Left kidney (tissue), 2 donors: ENCODE measurements around the gene NEDD8. TPM values are rescaled to one million over a fixed set of nuclear protein-coding genes. Genes with fewer than 3 reads are reported as not detected.
A peak's percentile ranks its signal among the peaks of the same experiment; 100 is the strongest.
"Not testable (repeated sequence)": the region's sequence is repeated elsewhere in the genome, so short reads cannot be mapped to it uniquely, and the experiment has no call there.

Source experiments
- DNase-seq: peaks from one replicate; pipeline ENCODE4 v3.0.0-alpha.2; 2013
- polyA plus RNA-seq: library from polyadenylated mRNA; unstranded; fragments of 120-200 nt; gene quantifications from one replicate; pipeline ENCODE4 v1.2.1, GENCODE V29; 2013; ENCODE audit not compliant: insufficient read length

The NEDD8 gene
- polyA plus RNA-seq, 1 donor = 231 TPM

DNA sequence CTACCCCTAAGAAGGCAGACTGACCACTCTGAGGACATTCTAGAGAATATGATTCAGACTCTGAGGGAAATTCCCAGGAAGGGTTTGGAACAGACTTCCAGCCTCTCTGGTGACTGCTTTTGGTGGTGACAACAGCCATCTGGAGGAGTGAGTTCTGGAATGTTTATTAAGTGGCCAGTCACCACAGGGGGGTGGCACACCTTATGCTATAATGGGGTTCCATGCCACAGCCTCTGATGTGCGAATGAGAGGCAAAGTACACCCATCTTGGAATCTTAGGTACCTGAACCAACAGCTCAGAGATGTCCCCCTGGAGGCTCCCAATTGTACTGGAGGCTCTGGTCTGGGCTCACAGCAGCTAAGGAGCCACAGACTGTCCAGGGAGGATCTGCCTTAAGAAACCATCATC, 19.7 kb upstream of the NEDD8 start:
- DNase-seq = no peak

GRCh38 chr14:24250354-24250753, 18.2 kb upstream of the NEDD8 start:
- DNase-seq = no peak

DNA sequence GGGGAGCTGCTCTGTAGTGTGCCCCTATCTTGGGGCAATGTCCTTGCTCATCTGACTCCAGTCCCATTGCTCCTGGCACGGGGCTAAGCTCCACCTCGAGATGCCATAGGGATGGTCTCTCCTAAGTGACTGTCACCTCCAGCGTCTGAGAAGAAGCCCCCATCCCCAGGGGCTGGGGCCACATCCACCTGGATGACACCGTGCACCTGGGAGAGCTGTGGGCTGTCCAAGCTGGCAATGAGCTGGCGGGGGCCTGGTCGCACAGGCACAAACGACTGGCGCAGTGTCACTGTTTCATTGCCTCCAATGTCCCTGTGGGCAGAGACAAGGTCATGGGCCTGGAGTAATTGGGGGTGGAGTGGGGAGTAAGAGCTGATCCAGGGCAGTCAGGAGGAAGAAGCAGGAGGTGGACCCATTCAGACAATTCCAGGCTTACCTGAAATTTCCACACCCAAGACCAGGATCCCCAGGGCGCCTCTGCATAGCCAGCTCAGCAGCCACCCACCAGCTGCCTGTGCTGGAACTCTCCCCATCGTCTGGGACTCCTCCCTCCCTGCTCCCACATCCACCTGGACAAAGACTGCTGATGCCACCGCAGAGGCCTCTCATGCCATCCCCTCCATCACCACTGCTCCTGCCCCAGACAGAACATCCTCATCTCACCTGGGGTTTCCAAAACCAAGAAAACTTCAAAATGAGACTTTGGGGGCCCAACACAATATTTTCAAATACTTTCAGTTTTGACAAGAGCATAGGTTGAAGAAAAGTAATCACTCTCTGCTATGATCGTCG, 17.3 kb upstream of the NEDD8 start:
- no peak for DNase-seq

- no peak for DNase-seq
Measured at GRCh38 chr14:24247422-24247821, 15.3 kb upstream of the NEDD8 start.

- DNase-seq = no peak
Measured at GRCh38 chr14:24246765-24247212, 14.6 kb upstream of the NEDD8 start.

- not testable (repeated sequence) for DNase-seq
Measured at GRCh38 chr14:24245350-24245749, 13.2 kb upstream of the NEDD8 start.

- no peak for DNase-seq
Measured at GRCh38 chr14:24243336-24243836, 11.2 kb upstream of the NEDD8 start.

GRCh38 chr14:24241829-24242443, 9.8 kb upstream of the NEDD8 start:
- peak; percentile 91 for DNase-seq

DNA sequence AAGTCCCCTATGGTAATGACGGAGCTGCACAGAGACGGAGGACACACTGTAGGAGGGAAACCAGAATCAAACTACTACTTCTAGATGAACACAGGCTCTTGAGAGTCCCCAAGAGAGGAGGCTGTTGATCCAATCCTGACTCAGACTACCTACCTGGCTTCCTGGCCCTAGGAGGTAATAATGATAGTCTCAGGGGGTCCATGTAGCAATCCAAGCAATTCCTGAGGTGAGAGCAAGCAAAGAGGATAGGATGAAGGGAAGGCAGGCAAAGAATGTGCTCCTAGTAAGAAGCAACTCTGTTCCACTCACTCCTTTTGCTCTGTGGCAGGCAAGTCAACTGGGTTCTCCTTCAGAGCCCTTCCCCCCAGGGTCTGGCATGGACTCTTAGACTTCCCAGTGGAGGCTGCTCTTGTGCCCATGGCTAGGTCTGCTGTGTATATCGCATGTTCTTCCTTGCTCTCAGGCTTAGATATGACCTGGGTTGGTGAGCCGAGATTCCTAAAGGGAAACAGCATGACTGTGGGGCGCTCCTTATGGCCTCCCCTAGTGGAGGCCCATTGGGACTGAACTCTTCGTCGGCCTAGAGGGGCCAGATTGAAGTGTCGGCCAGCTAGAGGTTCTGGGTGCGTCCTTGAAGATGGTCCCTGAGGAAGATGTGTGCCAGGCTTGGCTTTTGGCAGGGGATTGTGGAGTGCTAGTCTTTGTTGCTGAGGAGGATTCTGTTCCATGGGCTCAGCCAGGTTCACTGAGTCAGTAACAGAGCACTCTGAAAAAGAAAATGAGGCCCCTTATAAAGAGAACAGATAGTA, 8.1 kb upstream of the NEDD8 start:
- no peak for DNase-seq

DNA sequence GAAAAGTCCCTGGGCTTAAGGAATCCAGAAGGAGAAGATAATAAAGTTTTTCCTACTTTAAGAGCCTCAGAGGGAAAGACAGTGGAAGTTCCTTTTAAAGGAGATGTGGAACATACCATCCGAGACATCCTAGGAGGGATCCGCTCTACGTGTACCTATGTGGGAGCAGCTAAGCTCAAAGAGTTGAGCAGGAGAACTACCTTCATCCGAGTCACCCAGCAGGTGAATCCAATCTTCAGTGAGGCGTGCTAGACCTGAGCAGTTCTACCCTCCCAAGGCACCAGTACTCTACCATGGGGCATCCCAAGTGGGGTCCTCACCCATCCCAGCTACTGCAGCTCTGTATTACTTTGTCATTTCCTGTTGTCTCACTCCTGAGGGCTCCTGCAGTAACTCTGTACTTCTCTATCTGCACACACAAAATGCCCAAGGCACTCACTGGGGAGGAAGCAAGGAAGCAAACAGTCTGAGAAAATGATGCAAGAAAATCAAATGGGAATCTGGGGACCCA, 6.4 kb upstream of the NEDD8 start:
- no peak for DNase-seq

DNA sequence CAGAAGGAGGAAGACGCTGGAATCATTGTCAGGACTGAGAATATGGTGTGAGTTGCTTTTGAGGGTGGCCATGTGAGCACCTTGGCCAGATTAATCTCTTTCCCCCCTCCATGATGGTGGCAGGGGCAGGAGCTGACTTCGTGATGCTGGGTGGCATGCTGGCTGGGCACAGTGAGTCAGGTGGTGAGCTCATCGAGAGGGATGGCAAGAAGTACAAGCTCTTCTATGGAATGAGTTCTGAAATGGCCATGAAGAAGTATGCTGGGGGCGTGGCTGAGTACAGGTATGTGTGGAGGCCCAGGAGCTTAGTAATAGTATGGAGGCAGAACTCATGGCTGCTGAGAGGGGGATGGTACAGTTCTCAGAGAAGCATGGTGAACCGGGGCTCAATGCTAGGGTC, 6.0 kb upstream of the NEDD8 start:
- DNase-seq = no peak

GRCh38 chr14:24237463-24237955, 5.3 kb upstream of the NEDD8 start:
- DNase-seq = no peak

GRCh38 chr14:24236689-24237462, 4.7 kb upstream of the NEDD8 start:
- no peak for DNase-seq

DNA sequence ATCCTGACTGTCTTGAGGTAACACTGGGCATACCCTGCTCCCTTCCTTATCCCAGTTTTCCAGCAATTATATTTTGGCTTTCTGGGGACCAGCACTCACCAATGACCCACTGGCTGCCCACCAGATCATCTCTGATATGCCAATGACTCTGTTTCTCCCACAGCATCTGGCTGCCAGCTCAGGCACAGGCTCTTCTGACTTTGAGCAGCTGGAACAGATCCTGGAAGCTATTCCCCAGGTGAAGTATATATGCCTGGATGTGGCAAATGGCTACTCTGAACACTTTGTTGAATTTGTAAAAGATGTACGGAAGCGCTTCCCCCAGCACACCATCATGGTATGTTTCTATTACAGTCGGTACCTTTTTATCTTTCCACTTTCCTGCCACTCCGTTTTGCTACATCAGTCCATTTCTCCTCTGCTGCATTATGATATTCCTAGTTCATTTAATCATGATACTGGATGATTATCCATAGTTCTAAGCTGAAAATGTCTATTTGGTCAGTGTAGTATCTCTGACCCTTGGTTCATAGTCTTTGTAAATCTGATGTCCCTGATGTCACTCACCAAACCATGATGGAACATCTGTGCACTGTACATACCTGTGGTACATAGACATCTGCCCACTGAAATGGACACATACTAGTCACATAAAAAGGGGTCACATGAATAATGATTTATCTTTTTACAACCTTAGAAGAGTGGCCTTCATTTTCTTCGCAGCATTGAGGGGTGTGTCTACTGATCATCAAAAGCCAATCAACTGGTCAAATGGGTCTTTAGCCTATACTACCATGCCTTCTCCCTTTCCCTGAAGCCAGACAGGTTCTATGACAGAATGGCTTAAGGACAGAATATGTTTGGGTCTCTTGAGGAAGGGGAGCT, 3.9 kb upstream of the NEDD8 start:
- no peak for DNase-seq

DNA sequence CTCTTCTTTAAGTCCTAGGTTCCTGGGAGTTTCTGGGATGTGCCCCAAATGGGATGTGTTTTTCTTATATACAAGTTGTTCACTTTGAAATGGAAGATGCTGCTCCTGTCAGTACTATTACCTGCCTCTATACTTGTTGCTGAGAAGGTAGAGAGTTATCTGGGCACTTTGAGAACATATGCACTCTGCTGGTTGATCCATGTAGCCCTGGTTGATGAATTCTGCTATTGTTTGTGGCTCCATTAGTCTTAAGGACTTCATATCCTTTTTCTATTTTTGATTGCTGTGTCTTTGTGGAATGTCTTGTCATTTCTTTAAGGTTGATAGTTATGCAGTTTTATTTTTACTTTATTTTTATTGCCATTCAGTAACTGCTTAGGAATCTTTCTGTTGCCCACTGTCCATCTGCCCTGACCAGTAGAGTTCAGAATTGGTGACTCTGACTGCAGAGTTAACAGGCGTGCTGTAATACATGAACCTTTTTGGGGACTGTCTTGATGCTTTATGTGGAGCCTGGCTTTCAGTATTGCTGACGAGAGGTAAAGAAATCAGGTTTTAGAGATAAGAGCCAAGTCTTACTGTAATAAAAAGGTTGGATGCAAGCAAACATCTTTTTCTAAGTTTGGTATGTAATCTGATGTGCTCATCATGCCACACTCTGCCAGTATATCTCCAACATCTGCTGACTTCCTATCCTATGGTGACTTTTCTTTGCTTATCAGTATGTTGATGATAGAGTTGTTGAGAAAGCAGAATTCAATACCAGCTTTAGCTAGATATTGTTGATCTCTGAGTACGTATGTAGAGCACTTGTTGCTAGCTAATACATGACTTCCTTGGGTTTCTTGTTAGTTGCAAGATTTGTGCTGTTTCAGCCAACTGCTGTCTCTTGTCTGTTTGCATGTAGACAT, 2.2 kb upstream of the NEDD8 start:
- DNase-seq = no peak

DNA sequence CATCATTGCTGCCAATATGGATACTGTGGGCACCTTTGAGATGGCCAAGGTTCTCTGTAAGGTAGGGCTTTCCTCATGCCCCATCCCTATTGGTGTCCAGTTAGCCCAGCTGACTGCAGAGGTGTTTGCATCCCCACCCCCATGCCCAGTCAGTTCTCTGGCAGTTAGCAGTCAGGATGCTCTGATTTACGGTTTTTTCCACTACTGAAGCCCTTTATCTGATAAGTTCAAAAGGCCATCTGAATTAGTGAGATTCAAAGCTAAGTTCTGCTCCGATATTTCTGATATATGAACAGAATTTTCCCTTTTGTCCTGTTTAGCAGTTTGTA, 1.3 kb upstream of the NEDD8 start:
- no peak for DNase-seq

DNA sequence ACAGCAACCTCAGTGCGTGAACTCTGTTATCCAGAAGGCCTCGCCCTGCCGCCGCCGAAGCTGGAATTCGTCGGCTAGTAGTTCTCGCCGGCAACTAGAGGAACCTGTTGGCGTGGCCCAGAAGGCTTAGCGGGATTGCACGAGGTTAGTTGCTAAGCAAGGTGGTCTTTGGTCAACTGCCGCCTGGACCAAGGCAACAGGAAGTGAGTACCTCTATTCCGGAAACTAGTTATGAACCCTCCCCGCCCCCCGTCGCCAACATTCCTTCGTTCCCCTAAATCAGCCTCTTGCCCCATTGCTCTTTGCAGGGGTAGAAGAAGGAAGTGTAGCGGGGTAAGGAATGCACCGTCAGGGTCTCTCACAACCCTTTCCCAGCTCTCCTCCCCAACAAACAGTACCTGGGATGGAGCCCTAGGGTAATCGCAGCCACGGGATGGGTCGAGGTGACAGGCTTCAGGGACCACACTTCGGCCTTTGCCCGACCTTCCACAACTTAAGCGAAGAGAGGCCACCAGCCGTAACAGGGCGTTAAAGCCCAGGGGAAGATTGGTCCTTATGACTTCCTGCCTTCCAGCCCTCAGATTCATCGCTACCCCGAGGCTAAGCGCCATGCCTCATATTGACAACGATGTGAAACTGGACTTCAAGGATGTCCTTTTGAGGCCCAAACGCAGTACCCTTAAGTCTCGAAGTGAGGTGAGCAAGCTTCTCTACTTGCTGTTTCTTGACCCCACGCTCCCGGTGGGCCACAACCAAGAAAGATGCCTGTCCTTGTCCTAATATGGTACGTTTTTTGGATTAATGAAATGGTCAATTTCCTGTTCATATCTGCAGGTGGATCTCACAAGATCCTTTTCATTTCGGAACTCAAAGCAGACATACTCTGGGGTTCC, 724 bp upstream of the NEDD8 start, which contains the start of gene GMPR2:
Gene GMPR2 (plus strand): TSS at position 285 of the 893 bp plus-strand sequence. CDS start 325 bp downstream, at position 610.
- DNase-seq = no peak
